ENCODE results near the gene RNF41.

Gene RNF41

DNA sequence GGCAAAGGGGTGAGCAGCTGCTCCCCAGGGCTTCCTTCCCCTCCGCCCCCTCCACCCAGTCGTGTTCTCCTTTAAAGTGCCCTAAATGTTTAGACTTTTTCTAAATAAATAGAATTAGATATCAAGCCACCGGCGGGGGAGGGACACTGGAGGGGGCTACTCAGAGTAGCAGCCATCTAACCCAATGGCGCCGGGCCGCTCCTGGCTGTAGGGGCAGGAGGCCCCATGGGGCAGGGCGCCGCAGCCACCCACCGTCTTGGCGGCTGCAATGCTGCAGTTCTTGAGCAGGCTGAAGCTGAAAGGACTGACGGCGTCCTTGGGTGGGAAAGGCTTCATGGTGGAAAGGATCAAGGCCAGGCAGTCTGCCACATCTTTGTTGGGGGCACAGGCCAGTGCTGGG is 21.3 kb upstream of the RNF41 start:
- no peak overlapping the region for H3K4me3 ChIP-seq (ENCODE audit: low read depth, low read length)
- no peak overlapping the region for H3K9ac ChIP-seq (ENCODE audit: low read length)
- H3K36me3 ChIP-seq (ENCODE audit: control insufficient read depth, insufficient read depth, low read length) = peaks cover 80% of the 10 kb centered on the region
- no peaks in the 10 kb centered on the region for H3K9me3 ChIP-seq (ENCODE audit: control insufficient read depth, insufficient read depth, low read depth, low read length)
- no peak overlapping the region for H3K27ac ChIP-seq (ENCODE audit: low read depth, low read length)
- no peaks in the 10 kb centered on the region for H3K27me3 ChIP-seq (ENCODE audit: control insufficient read depth, insufficient read depth, low read length)
- H3K4me1 ChIP-seq (ENCODE audit: control insufficient read depth, insufficient read depth, low read length) = no peaks in the 10 kb centered on the region

DNA sequence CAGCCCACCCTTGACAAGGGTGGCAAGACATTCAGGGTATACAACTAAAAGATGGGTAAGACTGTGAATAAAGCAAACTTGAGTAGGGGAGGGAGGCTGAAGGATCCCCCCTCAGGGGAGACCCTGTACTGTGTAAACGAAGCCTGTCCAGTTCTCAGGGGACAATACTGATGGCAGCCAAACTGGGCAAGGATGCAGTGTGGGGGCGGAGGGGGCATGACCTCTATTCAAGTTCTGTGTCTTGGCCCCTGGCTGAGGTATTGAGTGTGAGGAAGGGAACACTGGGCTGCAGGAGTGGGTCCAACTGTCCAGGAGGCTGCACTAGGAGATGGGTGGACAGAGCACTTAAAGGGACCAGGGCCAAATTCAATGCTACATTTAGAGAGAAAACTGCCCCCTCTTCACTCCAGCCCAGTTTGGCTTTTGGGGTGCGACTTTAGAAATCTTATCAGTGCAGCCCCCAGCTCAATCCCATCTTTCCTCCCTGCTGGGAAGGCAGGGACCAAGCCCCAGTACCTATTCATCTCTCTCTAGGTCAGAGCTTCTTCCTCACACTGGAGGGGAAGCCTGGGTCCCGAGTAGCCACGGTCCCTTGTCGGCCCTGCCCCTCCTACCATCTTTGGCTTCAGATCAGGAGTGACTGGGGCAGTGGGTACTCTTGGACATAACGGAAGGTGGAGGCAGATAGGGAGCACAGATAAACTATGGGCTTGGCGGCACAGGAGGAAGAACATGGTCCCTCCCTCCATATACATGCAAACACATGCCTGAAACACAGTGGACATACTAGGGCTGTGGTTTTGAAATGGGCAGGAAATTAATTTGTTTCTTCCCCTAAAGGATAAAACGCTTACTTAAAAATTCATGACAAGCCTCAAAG is 19.9 kb upstream of the RNF41 start:
- Histone ChIP-seq H3K4me3 (ENCODE audit: low read depth, low read length) (no peak overlapping the region), H3K9ac (ENCODE audit: low read length) (no peak overlapping the region), H3K4me1 (ENCODE audit: control insufficient read depth, insufficient read depth, low read length) (no peaks in the 10 kb centered on the region), H3K27ac (ENCODE audit: low read depth, low read length) (no peak overlapping the region), H3K27me3 (ENCODE audit: control insufficient read depth, insufficient read depth, low read length) (no peaks in the 10 kb centered on the region), H3K9me3 (ENCODE audit: control insufficient read depth, insufficient read depth, low read depth, low read length) (no peaks in the 10 kb centered on the region), H3K36me3 (ENCODE audit: control insufficient read depth, insufficient read depth, low read length) (peaks cover 79% of the 10 kb centered on the region)

DNA sequence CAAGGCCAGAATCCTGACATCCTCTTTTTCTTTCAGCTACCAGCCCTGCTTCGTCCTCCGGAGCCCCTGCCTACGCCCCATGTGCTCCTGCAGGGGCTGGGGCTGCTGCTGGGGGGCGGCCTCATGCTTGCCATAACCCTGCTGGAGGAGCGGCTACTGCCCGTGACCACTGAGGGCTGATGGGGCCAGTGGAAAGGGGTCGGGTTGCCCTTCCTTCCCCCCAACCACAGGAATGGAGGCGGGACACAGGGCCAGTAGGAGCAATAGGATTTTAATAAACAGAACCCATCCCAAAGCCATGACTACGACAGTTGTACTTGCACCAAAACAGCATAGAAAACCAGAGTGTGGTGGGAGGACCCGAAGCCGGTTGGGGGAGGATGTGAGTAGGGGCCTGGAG is 15.8 kb upstream of the RNF41 start:
- H3K4me1 ChIP-seq (ENCODE audit: control insufficient read depth, insufficient read depth, low read length) = no peaks in the 10 kb centered on the region
- H3K4me3 ChIP-seq (ENCODE audit: low read depth, low read length) = no peak overlapping the region
- H3K36me3 ChIP-seq (ENCODE audit: control insufficient read depth, insufficient read depth, low read length) = peaks cover 53% of the 10 kb centered on the region
- no peaks in the 10 kb centered on the region for H3K9me3 ChIP-seq (ENCODE audit: control insufficient read depth, insufficient read depth, low read depth, low read length)
- H3K27ac ChIP-seq (ENCODE audit: low read depth, low read length) = no peak overlapping the region
- H3K27me3 ChIP-seq (ENCODE audit: control insufficient read depth, insufficient read depth, low read length) = no peaks in the 10 kb centered on the region
- no peak overlapping the region for H3K9ac ChIP-seq (ENCODE audit: low read length)

DNA sequence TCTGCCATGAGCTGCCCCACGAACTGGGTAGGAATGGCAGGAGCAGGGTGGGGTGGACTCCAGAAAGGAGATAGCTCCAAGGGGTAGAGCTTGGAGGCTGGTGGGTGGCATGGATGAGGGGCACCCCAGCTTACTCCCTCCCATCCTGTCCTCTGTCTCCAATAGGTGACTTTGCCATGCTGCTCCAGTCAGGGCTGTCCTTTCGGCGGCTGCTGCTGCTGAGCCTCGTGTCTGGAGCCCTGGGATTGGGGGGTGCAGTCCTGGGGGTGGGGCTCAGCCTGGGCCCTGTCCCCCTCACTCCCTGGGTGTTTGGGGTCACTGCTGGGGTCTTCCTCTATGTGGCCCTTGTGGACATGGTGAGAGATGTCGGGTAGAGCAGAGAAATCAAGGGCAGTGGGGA is 15.3 kb upstream of the RNF41 start:
- Histone ChIP-seq H3K9ac (ENCODE audit: low read length) (no peak overlapping the region), H3K36me3 (ENCODE audit: control insufficient read depth, insufficient read depth, low read length) (peaks cover 47% of the 10 kb centered on the region), H3K4me3 (ENCODE audit: low read depth, low read length) (no peak overlapping the region), H3K9me3 (ENCODE audit: control insufficient read depth, insufficient read depth, low read depth, low read length) (no peaks in the 10 kb centered on the region), H3K27me3 (ENCODE audit: control insufficient read depth, insufficient read depth, low read length) (no peaks in the 10 kb centered on the region), H3K4me1 (ENCODE audit: control insufficient read depth, insufficient read depth, low read length) (no peaks in the 10 kb centered on the region), H3K27ac (ENCODE audit: low read depth, low read length) (no peak overlapping the region)

DNA sequence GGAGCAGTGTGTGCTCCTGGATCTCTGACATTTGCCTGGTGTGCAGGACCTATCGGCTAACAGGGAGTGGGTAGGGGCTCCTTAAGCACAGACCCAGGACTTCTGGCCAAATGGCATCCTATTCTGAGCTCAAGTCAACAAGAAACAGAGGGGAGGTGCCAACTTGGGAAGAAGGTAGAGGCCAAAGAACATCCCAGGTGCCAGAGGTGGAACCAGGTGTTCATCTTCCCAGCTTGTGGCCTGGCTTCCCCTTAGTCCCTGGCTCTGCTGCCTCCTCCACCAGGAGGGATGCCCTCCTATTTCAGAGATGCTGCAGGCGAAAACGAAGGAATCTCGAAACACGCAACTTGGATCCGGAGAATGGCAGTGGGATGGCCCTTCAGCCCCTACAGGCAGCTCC is 14.4 kb upstream of the RNF41 start:
- Histone ChIP-seq H3K4me1 (ENCODE audit: control insufficient read depth, insufficient read depth, low read length) (no peaks in the 10 kb centered on the region), H3K36me3 (ENCODE audit: control insufficient read depth, insufficient read depth, low read length) (peaks cover 38% of the 10 kb centered on the region), H3K4me3 (ENCODE audit: low read depth, low read length) (no peak overlapping the region), H3K9me3 (ENCODE audit: control insufficient read depth, insufficient read depth, low read depth, low read length) (no peaks in the 10 kb centered on the region), H3K27ac (ENCODE audit: low read depth, low read length) (no peak overlapping the region), H3K9ac (ENCODE audit: low read length) (no peak overlapping the region), H3K27me3 (ENCODE audit: control insufficient read depth, insufficient read depth, low read length) (no peaks in the 10 kb centered on the region)

DNA sequence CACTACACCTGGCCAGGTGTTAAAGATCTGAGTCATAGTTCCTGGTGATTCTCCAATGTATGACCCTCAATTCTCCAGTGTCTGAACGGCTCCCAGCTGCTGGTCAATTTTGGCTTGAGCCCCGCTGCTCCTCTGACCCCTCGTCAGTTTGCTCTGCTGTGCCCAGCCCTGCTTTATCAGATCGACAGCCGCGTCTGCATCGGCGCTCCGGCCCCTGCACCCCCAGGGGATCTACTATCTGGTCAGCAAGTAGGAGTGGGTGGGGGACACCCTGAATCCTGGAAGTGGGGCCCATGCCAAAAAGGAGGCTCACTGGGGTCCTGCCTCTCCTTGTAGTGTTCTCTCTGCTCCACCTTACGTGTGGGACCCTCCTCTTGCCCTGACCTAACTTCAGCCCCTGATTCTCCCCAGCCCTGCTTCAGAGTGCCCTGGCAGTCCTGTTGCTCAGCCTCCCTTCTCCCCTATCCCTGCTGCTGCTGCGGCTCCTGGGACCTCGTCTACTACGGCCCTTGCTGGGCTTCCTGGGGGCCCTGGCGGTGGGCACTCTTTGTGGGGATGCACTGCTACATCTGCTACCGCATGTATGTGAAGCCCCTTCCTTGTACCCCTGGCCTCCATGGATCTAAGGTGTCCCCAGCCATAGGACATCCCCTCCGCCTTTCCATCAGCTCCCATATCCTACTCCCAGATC is 13.2 kb upstream of the RNF41 start:
- no peaks in the 10 kb centered on the region for H3K4me1 ChIP-seq (ENCODE audit: control insufficient read depth, insufficient read depth, low read length)
- H3K36me3 ChIP-seq (ENCODE audit: control insufficient read depth, insufficient read depth, low read length) = peaks cover 30% of the 10 kb centered on the region
- no peak overlapping the region for H3K27ac ChIP-seq (ENCODE audit: low read depth, low read length)
- no peak overlapping the region for H3K4me3 ChIP-seq (ENCODE audit: low read depth, low read length)
- H3K27me3 ChIP-seq (ENCODE audit: control insufficient read depth, insufficient read depth, low read length) = no peaks in the 10 kb centered on the region
- H3K9me3 ChIP-seq (ENCODE audit: control insufficient read depth, insufficient read depth, low read depth, low read length) = no peaks in the 10 kb centered on the region
- H3K9ac ChIP-seq (ENCODE audit: low read length) = no peak overlapping the region

GRCh38 chr12:56231184-56231582 is 9.5 kb upstream of the RNF41 start:
- Histone ChIP-seq H3K27ac (ENCODE audit: low read depth, low read length) (no peak overlapping the region), H3K36me3 (ENCODE audit: control insufficient read depth, insufficient read depth, low read length) (peaks cover 4% of the 10 kb centered on the region), H3K4me1 (ENCODE audit: control insufficient read depth, insufficient read depth, low read length) (no peaks in the 10 kb centered on the region), H3K4me3 (ENCODE audit: low read depth, low read length) (no peak overlapping the region), H3K27me3 (ENCODE audit: control insufficient read depth, insufficient read depth, low read length) (no peaks in the 10 kb centered on the region), H3K9me3 (ENCODE audit: control insufficient read depth, insufficient read depth, low read depth, low read length) (no peaks in the 10 kb centered on the region), H3K9ac (ENCODE audit: low read length) (no peak overlapping the region)

GRCh38 chr12:56230432-56231183 is 8.9 kb upstream of the RNF41 start:
- H3K27ac ChIP-seq (ENCODE audit: low read depth, low read length) = no peak overlapping the region

GRCh38 chr12:56229916-56230431 is 8.3 kb upstream of the RNF41 start, which contains the start of gene SLC39A5:
SLC39A5 (plus strand) TSS chr12:56230051; CDS start chr12:56231275, 1,224 bp downstream.
- Histone ChIP-seq H3K4me1 (ENCODE audit: control insufficient read depth, insufficient read depth, low read length) (no peaks in the 10 kb centered on the region), H3K9ac (ENCODE audit: low read length) (no peak within 1 kb of the TSS), H3K4me3 (ENCODE audit: low read depth, low read length) (no peak within 1 kb of the TSS)

More at GRCh38 chr12:56230432-56231183, 8.9 kb upstream of the RNF41 start:
- Histone ChIP-seq H3K9ac (ENCODE audit: low read length) (no peak overlapping the region), H3K27me3 (ENCODE audit: control insufficient read depth, insufficient read depth, low read length) (no peaks in the 10 kb centered on the region), H3K4me3 (ENCODE audit: low read depth, low read length) (no peak overlapping the region), H3K9me3 (ENCODE audit: control insufficient read depth, insufficient read depth, low read depth, low read length) (no peaks in the 10 kb centered on the region), H3K36me3 (ENCODE audit: control insufficient read depth, insufficient read depth, low read length) (peaks cover 3% of the 10 kb centered on the region; the same call in 1 of the 2 replicates), H3K4me1 (ENCODE audit: control insufficient read depth, insufficient read depth, low read length) (no peaks in the 10 kb centered on the region)

DNA sequence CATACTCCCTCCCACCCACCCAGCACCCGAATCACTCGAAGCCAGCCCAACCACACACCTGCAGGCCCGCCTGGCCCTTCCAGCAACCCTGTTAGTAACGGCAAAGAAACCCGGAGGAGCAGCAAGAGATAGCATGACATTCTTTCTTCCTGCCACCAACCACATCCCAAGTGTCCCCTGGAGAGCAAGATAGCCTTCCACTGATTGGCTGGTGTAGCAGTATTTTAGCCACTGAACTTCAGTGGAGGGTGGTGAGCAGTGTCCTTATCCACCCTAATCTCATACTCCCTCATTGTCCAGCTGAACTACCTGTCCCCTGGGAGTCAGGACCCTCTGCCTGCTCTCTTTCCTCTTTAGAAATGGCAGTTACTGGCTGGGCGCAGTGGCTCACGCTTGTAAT is 7.4 kb upstream of the RNF41 start:
- no peak overlapping the region for H3K9ac ChIP-seq (ENCODE audit: low read length)
- no peak overlapping the region for H3K27ac ChIP-seq (ENCODE audit: low read depth, low read length)
- no peaks in the 10 kb centered on the region for H3K27me3 ChIP-seq (ENCODE audit: control insufficient read depth, insufficient read depth, low read length)
- H3K36me3 ChIP-seq (ENCODE audit: control insufficient read depth, insufficient read depth, low read length) = peaks cover 3% of the 10 kb centered on the region; the same call in 1 of the 2 replicates
- H3K9me3 ChIP-seq (ENCODE audit: control insufficient read depth, insufficient read depth, low read depth, low read length) = no peaks in the 10 kb centered on the region
- H3K4me1 ChIP-seq (ENCODE audit: control insufficient read depth, insufficient read depth, low read length) = peaks cover 4% of the 10 kb centered on the region; the same call in 1 of the 2 replicates
- H3K4me3 ChIP-seq (ENCODE audit: low read depth, low read length) = no peak overlapping the region

More at GRCh38 chr12:56229916-56230431, 8.3 kb upstream of the RNF41 start, which contains the start of gene SLC39A5:
- Histone ChIP-seq H3K36me3 (ENCODE audit: control insufficient read depth, insufficient read depth, low read length) (peaks cover 3% of the 10 kb centered on the region; the same call in 1 of the 2 replicates), H3K27ac (ENCODE audit: low read depth, low read length) (no peak within 1 kb of the TSS), H3K27me3 (ENCODE audit: control insufficient read depth, insufficient read depth, low read length) (no peaks in the 10 kb centered on the region), H3K9me3 (ENCODE audit: control insufficient read depth, insufficient read depth, low read depth, low read length) (no peaks in the 10 kb centered on the region)

Measured in HUES6 (cell line).